ENCODE measurements around the gene PCARE.

The PCARE gene

DNA sequence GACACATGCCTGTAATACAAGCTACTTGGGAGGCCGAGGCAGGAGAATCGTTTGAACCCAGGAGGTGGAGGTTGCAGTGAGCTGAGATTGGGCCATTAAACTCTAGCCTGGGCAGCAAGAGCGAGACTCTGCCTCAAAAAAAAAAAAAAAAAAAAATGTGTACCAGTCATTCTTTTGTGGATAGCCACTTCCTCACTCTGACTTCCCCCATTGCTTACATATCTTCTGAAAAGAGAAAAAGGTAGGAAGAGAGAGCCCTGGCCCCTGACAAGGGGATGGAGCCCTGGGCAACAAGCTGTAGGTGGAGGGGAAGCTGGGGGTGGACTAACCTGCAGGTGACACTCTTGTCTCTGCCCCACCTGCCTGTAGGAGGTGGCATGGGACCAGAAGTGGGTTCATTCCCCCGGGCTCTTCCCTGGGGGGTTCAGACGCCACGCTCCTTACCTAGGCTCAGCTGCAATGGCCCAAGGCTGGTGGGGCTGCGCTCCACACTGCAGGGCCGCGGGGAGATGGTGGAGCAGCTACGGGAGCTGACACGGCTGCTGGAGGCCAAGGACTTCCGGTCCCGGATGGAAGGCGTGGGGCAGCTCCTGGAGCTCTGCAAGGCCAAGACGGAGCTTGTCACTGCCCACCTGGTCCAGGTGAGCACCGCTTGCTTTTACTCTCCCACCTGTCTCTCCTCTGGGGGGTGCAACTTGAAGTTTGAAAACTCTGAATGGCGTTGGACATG, 39.1 kb downstream of the PCARE start:
- DNase-seq (ENCODE audit: low read depth): no peak

DNA sequence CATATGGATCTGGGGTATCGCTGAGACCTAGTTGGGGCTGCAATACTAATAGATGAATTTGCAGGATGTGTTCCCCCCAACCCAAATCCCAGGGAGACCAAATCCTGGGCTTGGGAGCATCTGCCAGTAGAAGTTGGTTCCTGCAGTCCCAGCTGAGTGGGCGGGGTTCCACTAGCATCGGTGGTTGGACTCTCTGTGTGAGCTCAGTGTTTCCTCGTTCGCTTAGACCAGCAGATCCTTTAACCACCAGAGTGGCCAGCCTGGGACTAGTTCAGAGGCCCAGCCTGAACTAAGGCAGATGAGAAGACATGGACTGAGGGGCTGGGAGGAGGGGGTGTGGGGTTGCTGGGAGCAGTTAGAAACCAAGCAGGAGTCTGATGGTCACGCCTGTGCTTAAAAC, 40.7 kb downstream of the PCARE start:
- no peak for DNase-seq (ENCODE audit: low read depth)

DNA sequence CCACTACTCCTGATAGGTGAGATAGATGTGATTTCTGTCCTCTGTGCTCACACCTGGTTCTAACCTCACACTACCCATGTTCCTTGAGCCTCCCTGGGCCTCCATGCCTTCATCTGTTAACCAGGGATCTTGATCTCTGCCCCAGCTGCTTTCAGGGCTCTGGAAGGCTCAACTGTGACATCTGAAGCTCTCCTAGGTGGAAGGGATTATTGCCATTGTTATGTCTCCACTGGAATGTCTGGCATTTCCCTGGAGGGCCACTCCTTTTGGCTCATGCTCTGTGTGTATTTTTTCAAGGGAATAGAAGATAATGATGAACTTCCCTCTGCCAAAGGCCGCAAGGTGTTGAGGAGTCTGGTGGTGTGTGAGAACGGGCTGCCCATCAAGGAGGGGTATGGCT, 41.2 kb downstream of the PCARE start:
- DNase-seq (ENCODE audit: low read depth): peak; percentile 10

DNA sequence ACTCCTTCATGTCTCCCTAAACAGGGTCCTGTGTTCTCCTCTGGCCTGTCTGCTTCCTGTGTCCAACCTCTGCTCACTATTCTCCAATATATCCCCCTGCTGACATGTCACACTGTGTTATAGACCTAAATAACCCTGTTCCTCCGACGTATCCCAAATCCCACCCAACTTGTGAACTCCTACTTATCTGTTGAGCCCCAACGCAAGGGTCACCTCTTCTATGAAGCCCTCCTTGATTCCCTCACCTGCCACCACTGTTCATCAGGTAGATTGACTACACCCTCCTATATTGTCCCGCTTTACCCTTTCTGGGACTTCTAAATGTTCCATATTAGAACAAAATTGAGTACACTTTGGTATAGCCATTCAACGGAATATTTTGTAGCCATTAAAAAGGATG, 42.1 kb downstream of the PCARE start:
- DNase-seq (ENCODE audit: low read depth): no peak

DNA sequence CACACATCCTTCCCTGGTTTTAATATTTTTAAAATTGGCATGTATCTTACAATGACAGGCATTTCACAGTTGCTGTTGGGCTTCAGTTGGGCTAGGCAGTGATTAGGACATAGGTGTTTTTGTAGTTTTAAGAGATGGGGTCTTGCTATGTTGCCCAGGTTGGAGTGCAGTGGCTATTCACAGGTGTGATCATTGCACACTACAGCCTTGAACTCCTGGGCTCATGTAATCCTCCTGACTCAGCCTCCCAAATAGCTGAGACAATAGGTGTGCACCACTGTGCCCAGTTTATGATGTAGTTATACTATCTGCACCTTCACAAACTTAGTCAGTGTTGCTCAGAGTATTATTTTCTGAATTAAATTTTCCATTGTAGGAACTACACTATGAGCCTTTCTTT, 43.3 kb downstream of the PCARE start:
- DNase-seq (ENCODE audit: low read depth): no peak

DNA sequence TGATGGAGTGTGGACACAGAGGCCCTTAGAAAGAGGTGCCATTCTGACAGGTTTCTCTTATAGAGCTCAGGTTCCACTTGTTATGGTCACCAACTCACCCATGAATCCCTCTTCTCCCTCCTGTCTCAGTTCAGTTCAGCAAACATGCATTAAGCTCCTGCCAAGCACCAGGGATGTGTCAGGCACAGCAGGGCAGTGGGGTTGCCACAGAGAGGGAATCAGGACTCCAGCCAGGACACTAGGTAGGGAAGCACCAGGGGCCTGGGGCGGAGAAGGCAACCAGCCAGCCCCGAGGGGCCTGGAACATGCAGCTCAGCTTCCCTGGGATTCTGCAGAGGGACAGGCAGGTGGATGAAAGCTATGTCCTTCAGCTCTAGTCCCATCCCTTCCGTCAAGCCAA, 48.6 kb downstream of the PCARE start:
- no peak for DNase-seq (ENCODE audit: low read depth)

DNA sequence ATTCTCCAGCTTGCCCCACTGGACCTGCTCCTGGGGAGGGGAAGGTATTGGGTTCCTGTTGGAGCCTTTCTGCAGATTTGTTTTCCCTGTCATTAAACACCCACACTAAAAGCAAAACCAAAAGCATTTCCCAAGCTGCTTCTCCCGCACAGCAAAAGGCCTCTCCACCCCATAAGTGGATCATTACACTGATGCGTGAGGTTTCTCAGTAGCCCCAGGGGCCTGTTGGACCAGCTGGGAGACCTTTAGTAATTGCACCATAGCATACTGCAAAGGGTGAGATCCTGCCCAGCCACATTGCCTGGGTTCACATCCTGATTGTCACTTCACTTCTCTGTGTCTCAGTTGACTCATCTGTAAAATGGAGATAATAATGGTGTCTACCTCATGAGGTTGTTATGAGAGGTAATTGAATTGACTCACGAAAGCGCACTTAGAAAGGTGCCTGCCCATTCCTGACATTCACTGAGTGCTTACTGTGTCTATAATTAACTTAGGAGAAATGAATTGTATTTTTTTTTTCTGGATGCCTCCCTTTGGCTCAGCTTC, 49.4 kb downstream of the PCARE start:
- no peak for DNase-seq (ENCODE audit: low read depth)

DNA sequence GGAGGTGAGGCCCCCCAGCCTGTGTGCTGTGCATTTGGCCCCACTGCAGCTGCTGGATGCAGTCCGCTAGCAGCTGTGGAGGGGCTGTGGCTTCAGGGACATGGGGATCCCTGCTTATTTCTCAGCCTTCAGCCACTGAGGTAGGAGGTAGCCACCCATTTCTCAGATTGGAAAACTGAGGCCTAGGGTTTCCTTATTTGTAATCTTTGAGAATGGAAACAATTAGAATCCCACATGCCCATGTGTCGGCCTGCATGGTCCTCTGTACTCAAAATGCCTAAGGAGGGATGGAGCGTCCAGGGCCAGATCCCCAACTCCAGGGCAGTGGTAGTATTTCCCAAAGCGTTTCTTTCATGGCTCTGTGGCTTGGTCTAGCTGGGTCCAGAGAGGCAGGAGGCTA, 51.1 kb downstream of the PCARE start:
- no peak for DNase-seq (ENCODE audit: low read depth)

DNA sequence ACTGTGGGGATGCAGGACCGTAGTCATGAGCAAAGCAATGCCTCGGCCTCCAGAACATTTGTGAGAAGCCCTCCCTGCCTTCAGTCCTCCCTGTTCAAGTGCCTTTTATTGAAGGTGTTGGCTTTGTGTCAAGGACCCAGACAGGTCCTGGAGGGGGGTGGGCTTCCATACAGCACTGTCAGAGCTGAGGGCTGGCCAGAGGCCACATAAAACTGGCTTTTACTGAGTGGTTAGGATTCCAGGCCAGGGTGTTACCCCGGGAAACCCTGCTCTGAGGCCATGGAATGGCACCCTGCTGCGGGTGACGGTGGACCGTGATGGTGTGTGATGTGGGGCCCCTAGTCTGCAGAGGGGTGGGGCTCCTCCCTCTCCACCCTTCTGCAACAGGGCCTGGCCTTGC, 51.6 kb downstream of the PCARE start:
- DNase-seq (ENCODE audit: low read depth): no peak

DNA sequence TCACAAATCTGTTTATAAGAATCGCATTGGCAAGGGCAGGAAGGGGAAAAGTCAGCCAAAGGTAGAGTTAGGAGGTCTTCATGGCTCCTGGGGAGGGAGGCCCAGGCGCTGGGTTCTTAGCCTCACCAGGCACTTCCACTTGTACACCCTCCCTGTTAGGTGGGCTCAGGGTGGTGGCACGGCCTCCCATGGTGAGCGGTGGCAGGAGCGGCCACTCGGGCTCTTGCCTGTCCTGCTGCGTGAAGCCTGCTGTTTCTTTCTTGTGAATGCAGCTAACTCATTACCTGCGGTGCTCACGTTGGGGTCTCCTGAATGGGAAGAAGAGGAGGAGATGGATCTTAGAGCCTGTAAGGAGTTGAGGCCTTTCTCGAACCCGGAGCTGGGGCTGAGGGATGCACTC, 52.4 kb downstream of the PCARE start:
- DNase-seq (ENCODE audit: low read depth): no peak

DNA sequence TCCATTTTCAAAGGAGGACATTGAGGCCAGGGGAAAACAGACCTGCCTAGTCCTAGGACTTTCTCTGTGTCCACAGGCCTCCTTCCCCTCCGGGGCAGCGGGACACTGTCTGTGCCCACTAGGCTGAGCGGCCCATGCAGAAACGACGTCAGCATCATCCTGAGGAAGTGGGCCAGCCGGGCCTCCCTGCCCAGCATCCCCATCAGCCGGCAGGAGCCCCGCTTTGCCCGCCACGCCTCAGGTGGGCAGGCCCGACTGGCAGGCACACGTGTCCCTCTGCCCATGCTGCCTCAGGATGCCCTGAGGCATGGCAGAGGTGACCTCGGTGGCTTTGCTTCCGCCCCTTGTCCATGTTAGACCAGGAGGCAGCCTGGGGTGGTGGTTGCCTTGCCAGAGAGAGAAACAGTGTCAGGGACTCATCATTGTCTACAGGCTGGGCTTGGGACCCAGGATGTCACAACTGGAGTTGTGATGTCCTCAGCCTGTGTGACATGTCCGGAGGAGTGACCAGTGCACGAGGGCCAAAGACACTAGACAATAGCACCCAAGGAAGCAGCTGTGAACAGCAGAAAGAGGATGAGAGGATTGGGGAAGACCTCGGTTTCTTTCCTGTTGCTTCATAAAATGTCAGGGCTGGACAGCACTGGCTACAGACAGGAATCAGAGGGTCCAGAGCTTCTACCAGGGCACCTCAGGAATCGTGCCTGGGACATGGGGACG, 56.4 kb downstream of the PCARE start:
- no peak for DNase-seq (ENCODE audit: low read depth)

DNA sequence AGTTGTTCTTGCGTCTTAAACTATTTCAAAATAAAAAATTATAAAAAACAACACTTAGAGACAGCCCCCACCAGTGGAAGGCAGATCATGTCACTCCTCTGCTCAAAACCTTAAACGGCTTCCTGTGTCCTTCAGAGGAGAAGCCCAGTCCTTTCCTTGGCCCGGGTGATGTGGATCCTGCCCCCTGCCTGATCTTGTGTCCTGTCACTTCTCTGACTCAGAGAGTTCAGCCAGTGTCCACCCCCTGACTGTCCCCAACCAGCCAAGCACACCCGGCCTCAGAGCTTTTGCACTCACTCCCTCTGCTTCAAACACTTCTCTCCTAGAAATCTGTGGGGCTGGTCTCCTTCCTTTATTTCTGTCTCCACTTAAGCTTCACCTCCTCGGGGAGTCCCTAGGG, 57.8 kb downstream of the PCARE start:
- DNase-seq (ENCODE audit: low read depth): no peak

DNA sequence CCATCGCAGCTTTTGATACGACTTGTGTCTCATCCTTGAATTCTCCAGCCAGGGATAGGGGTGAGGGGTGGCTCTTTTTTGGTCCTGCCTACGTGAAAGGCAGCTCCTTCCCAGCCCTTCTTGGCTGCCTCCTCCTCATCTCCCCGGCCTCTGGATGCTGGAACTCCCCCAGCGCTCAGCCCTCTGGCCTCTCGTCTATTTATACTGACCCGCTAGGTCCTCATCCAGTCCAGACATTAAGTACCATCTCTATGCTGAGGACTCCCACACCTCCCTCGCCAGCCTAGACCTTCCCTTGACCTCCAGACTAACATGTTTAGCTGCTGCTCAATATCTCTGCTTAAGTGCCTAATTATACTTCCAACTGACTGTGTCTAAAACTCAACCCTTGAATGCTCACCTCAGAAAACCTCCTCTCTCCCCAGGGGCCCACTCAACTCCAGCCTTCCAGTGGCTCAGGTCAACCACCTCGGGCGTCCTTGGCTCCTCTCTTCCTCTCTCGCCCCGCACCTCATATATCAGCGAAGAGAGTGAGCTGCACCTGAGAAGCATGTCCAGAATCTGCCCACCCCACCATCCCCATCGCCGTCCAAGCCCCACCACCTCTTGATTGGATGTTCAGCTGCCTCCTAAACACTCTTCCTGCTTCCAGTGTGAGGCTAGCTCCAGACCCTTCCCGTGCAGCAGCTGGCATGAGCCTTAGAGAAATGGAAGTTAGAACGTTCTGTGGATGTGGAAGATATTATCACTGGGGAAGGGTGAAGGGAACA, 58.4 kb downstream of the PCARE start:
- no peak for DNase-seq (ENCODE audit: low read depth)

DNA sequence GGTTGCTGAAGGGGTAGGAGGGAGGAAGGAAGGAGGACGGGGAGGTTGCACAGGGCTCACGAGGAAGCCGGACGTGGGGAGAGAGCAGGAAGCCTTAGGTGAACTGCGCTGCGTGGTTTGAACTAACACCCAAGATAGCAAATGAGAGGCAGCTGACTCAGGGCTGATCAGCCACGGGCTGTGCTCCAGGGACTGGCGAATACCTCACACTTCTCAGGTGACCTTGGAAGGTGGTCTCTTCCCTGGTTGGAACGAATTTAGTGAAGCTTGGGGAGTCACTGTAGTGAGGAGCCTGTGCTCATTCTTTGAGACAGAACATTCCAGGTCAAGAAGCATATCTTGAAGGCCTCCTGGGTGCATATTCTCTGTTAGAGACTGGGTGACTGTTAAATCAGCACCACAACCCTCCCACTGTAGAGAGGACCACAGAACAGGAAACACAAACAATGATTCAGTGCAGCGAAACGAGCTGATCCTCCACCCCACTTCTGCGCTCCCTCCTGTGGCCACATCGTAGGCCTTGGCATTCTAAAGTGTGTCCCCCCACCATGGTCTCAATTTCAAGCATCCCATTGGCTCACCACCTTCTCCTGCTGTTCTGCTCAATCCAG, 59.4 kb downstream of the PCARE start:
- no peak for DNase-seq (ENCODE audit: low read depth)

DNA sequence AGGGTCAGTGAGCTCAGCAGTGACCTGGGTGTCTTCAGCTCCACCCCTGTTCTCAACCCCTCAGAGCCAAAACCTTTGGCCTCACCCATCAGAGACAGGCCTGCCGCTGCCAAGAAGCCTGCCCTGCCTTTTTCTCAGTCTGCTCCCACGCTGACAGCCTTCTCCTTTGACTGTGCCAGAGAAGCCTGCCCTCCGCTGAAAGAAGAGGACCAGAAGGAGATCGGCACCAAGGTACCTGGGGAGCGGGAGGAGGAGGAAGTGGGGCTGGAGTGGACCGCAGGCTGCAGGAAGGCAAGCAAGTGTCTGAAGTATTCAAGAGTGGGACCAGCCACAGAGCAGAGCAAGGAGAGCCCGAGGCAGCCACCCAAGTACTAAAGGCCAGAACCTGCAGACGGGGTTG, 60.0 kb downstream of the PCARE start:
- no peak for DNase-seq (ENCODE audit: low read depth)

DNA sequence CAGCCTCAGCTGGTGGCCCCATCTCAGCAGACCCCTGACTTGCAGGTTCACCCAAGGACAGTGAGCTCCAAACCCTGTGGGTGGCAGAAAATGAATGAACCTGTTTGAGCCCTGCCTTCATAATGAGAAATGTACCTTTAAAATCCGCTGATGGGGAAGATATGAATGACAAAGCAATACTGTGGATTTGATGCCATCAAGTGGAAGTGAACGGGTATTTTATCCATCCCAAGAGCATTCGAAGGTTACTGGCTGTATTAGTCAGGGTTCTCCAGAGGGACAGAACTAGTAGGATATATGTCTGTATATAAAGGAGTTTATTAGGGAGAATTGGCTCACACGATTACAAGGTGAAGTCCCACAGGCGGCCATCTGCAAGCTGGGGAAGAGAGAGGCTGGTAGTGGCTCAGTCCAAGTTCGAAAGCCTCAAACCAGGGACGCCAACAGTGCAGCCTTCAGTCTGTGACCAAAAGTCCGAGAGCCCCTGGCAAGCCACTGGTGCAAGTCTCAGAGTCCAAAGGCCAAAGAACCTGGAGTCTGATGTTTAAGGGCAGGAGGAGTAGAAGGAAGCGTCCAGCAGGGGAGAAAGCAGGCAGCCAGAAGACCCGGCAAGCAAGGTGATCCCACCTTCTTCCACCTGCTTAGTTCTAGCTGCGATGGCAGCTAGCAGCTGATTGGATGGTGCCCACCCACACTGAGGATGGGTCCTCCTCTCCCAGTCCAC, 61.1 kb downstream of the PCARE start:
- DNase-seq (ENCODE audit: low read depth): no peak

DNA sequence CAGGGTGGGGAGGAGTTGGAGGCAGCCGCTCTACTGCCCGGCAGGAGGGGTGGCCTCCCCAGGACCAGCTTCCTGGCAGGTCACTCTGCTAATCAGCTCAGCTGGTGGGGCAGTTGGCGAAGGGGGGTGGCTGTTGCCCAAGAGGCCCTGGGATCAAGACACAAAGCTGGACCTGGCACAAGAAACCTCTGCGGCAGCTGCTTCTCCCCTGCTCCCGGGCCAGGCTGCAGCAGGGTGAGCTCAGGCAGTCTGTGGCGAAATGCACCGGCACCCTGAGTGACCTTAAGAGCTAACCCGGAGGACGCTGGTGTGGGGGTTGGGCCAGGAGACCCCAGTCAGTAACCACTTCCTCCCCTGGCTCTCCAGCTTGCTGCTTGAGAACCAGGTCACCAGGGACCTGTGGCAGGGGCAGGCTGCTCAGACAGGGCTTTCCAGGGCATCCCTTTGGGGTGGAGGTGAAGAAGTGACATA, 62.1 kb downstream of the PCARE start:
- no peak for DNase-seq (ENCODE audit: low read depth)
